Measurements from ENCODE around the gene TMEM39A. TPM values are rescaled to one million over a fixed set of nuclear protein-coding genes. Genes with fewer than 3 reads are reported as not detected.

Gene TMEM39A
- total and polyA plus RNA-seq, 7 donors, result 6.0 to 15.6 (median 11.0) TPM

- H3K36me3 ChIP-seq (ENCODE audit: insufficient read depth in 1 of 2, low read depth in 1 of 2), result peaks cover 0 to 26% of the 10 kb centered on the region in 2 donors
- H3K4me3 ChIP-seq, result no peak overlapping the region
- no peaks in the 10 kb centered on the region for H3K27me3 ChIP-seq (ENCODE audit: insufficient read depth in 3 of 3, low read length in 2 of 3)
- intact Hi-C loops (cut with DNase I), result no loop called here
- WGBS, 3 donors, result 70 to 77% (median 75%) methylated on average over 36 of the region's 36 CpGs
- no peak overlapping the region for H3K27ac ChIP-seq
- H3K9me3 ChIP-seq, result no peaks in the 10 kb centered on the region
- DNase-seq, result no peak
- H3K4me1 ChIP-seq, result no peaks in the 10 kb centered on the region
- TF ChIP-seq, protein P1, sequence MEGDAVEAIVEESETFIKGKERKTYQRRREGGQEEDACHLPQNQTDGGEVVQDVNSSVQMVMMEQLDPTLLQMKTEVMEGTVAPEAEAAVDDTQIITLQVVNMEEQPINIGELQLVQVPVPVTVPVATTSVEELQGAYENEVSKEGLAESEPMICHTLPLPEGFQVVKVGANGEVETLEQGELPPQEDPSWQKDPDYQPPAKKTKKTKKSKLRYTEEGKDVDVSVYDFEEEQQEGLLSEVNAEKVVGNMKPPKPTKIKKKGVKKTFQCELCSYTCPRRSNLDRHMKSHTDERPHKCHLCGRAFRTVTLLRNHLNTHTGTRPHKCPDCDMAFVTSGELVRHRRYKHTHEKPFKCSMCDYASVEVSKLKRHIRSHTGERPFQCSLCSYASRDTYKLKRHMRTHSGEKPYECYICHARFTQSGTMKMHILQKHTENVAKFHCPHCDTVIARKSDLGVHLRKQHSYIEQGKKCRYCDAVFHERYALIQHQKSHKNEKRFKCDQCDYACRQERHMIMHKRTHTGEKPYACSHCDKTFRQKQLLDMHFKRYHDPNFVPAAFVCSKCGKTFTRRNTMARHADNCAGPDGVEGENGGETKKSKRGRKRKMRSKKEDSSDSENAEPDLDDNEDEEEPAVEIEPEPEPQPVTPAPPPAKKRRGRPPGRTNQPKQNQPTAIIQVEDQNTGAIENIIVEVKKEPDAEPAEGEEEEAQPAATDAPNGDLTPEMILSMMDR (IDR thresholded peaks at IDR 0.05), result no peak
- ATAC-seq, result no peak
These were observed 61.6 kb downstream of the TMEM39A start for GRCh38 chr3:119401503-119402440.

DNA sequence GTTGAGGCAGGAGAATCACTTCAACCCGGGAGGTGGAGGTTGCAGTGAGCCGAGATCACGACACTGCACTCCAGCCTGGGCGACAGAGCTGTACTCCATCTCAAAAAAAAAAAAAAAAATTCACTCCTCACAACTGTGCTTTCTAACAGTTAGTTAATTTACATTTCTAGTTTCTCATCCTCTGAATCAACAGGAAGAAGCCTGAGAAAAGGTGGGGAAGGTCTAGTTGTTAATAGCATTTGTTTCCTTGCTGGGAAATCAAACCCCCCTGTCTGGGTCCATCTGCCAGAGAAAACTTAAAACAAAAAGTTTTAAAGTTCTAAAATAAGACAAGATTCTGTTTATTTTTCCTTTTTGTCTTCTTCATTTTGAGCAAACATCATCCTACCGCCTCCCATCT lies 62.3 kb downstream of the TMEM39A start:
- H3K4me1 ChIP-seq, result no peaks in the 10 kb centered on the region
- H3K4me3 ChIP-seq, result no peak overlapping the region
- no peak overlapping the region for H3K27ac ChIP-seq
- TF ChIP-seq, protein P1 (IDR thresholded peaks at IDR 0.05), result no peak
- ATAC-seq (no peak), DNase-seq (no peak)
- H3K27me3 ChIP-seq (ENCODE audit: insufficient read depth in 3 of 3, low read length in 2 of 3), result no peaks in the 10 kb centered on the region
- peaks cover 0 to 26% of the 10 kb centered on the region in 2 donors for H3K36me3 ChIP-seq (ENCODE audit: insufficient read depth in 1 of 2, low read depth in 1 of 2)
- H3K9me3 ChIP-seq, result no peaks in the 10 kb centered on the region
- intact Hi-C loops (cut with DNase I), result no loop called here
- 91 to 94% (median 92%) methylated on average over 5 of the region's 5 CpGs for WGBS, 3 donors

DNA sequence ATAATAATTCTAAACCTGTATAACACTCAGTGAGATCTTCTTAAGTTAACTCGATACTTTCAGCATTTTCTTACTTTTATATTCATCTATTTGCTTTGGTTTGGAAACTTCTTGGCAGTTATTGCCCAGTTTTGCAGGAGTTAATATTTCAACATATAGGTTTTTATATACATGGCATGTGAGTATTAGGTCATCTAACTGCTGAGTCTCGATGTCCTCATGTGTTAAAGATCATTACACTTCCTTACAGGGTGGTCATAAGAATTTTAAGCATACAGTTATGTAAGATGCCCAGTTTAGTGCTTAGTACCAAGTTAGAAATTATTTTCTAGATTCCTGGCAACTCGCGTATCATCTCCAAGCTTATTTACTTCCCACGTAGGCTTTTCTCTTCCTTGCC lies 62.9 kb downstream of the TMEM39A start:
- Histone ChIP-seq H3K36me3 (ENCODE audit: insufficient read depth in 1 of 2, low read depth in 1 of 2) (peaks cover 0 to 26% of the 10 kb centered on the region in 2 donors), H3K4me1 (no peaks in the 10 kb centered on the region), H3K27ac (no peak overlapping the region), H3K27me3 (ENCODE audit: insufficient read depth in 3 of 3, low read length in 2 of 3) (no peaks in the 10 kb centered on the region), H3K4me3 (no peak overlapping the region), H3K9me3 (no peaks in the 10 kb centered on the region)
- intact Hi-C loops (cut with DNase I), result no loop called here
- ATAC-seq (no peak), DNase-seq (no peak)
- TF ChIP-seq, protein P1 (IDR thresholded peaks at IDR 0.05), result no peak
- 86 to 89% (median 87%) methylated on average over 5 of the region's 5 CpGs for WGBS, 3 donors

DNA sequence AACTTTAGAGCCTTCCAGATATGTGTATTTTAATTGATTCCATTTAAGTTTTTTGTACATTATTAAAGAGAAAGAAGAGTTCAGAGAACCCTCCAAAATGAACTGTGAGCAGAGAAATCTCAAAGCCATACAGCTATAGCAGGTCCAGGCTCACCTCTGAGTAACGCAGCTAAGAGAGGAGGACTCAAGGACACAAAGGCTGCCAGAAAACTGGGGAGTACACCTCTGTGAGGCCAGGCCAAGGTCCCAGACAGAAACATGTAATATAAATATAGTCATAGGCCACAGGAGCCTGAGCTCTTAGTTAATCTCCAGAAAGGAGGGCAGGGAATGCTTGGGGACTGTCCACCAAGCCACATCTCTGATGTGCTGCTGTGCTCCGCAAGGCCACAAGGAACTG lies 66.5 kb downstream of the TMEM39A start:
- H3K36me3 ChIP-seq (ENCODE audit: insufficient read depth in 1 of 2, low read depth in 1 of 2), result peaks cover 2 to 31% of the 10 kb centered on the region in 2 donors
- intact Hi-C loops (cut with DNase I), result no loop called here
- 90 to 95% (median 91%) methylated on average over 2 of the region's 2 CpGs for WGBS, 3 donors
- no peaks in the 10 kb centered on the region for H3K4me1 ChIP-seq
- DNase-seq, result no peak
- TF ChIP-seq, protein P1 (IDR thresholded peaks at IDR 0.05), result no peak
- H3K27ac ChIP-seq, result no peak overlapping the region
- no peaks in the 10 kb centered on the region for H3K27me3 ChIP-seq (ENCODE audit: insufficient read depth in 3 of 3, low read length in 2 of 3)
- ATAC-seq, result no peak
- H3K9me3 ChIP-seq, result no peaks in the 10 kb centered on the region
- H3K4me3 ChIP-seq, result no peak overlapping the region

Measured in psoas muscle (tissue), 8 donors.